Mammary epithelial cell (primary cell): ENCODE results near the gene REXO2.

Experiments used
- EZH2 ChIP-seq: IDR thresholded peaks from 2 replicates; pipeline ENCODE4 v1.6.1; 2012; ENCODE audit warnings: low read length, inconsistent platforms, borderline replicate concordance
- TF ChIP-seq, protein P1 (sequence below), 2 donors: IDR thresholded peaks in 1 of 2; conservative IDR thresholded peaks in 1 of 2; 2 replicates each; pipeline ENCODE4 v1.5.1; 2011 to 2012; ENCODE audit warnings: inconsistent platforms in 2 of 2, low read length in 2 of 2, mild to moderate bottlenecking in 2 of 2, control low read depth in 1 of 2, low read depth in 1 of 2; ENCODE audit not compliant: insufficient read depth in 1 of 2; ENCODE audit errors: extremely low read depth in 1 of 2

DNA sequence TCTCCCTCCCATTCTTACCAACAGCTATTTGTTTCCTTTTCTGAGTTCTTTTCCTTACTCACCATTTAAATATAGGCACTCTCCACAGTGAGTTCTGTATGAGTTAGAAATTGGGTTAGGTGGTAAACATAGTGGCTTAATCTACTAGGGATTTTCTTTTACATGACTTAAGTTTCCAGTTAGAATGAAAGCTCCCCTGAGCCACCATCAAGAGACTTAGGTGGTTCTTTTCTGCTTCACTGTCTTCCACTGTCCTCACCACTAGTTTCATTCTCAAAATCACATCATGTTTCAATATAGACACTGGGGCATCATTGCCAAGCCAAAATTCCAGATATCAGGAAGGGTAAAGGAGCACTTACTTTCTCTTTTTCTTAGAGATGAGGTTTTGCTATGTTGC, 9.0 kb upstream of the REXO2 start:
- TF ChIP-seq, protein P1, sequence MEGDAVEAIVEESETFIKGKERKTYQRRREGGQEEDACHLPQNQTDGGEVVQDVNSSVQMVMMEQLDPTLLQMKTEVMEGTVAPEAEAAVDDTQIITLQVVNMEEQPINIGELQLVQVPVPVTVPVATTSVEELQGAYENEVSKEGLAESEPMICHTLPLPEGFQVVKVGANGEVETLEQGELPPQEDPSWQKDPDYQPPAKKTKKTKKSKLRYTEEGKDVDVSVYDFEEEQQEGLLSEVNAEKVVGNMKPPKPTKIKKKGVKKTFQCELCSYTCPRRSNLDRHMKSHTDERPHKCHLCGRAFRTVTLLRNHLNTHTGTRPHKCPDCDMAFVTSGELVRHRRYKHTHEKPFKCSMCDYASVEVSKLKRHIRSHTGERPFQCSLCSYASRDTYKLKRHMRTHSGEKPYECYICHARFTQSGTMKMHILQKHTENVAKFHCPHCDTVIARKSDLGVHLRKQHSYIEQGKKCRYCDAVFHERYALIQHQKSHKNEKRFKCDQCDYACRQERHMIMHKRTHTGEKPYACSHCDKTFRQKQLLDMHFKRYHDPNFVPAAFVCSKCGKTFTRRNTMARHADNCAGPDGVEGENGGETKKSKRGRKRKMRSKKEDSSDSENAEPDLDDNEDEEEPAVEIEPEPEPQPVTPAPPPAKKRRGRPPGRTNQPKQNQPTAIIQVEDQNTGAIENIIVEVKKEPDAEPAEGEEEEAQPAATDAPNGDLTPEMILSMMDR (conservative IDR thresholded peaks at IDR 0.05 in 1 of 2, IDR thresholded peaks at IDR 0.05 in 1 of 2; ENCODE audit: extremely low read depth in 1 of 2, insufficient read depth in 1 of 2, low read depth in 1 of 2, low read length in 2 of 2), result no peak
- no peak for TF ChIP-seq EZH2
